DOHH2 (cell line): ENCODE data around the gene OSBPL3.

ENCODE experiments used
- H3F3A ChIP-seq: fragments of 200-600 bp; sonication (generic), shearing (Covaris generic); 2 replicates; pipeline ENCODE4 v1.6.0; 2016; ENCODE audit warnings: antibody characterized with exemption, mild to moderate bottlenecking; ENCODE audit not compliant: control insufficient read depth, insufficient read depth
- H3K27ac ChIP-seq: fragments of 200-600 bp; sonication (generic); 2 replicates; pipeline ENCODE4 v1.5.1; 2014; ENCODE audit warnings: low read depth, mild to moderate bottlenecking, low read length, moderate library complexity
- H3K27me3 ChIP-seq: fragments of 200-600 bp; sonication (generic); 2 replicates; pipeline ENCODE4 v1.6.1; 2014; ENCODE audit warnings: mild to moderate bottlenecking, low read length, mixed read lengths; ENCODE audit not compliant: control insufficient read depth
- H3K36me3 ChIP-seq: fragments of 200-600 bp; sonication (generic); 2 replicates; pipeline ENCODE4 v1.6.1; 2014; ENCODE audit warnings: mild to moderate bottlenecking, low read length, moderate library complexity, mixed read lengths; ENCODE audit not compliant: control insufficient read depth
- H3K4me1 ChIP-seq: fragments of 200-600 bp; sonication (generic); 2 replicates; pipeline ENCODE4 v1.6.1; 2014; ENCODE audit warnings: mild to moderate bottlenecking, low read length, mixed read lengths; ENCODE audit not compliant: control insufficient read depth
- H3K4me2 ChIP-seq: fragments of 200-600 bp; sonication (generic); 2 replicates; pipeline ENCODE4 v1.6.0; 2014; ENCODE audit warnings: mild to moderate bottlenecking, low read length, moderate library complexity
- H3K4me3 ChIP-seq: fragments of 200-600 bp; sonication (generic); 2 replicates; pipeline ENCODE4 v1.5.1; 2014; ENCODE audit warnings: mild to moderate bottlenecking, low read length, mixed read lengths
- H3K79me2 ChIP-seq: fragments of 200-600 bp; sonication (generic); 2 replicates; pipeline ENCODE4 v1.6.1; 2014; ENCODE audit warnings: mild to moderate bottlenecking, low read length, mixed read lengths; ENCODE audit not compliant: control insufficient read depth
- H3K9me2 ChIP-seq: fragments of 200-600 bp; sonication (generic); replicated peaks from 2 replicates; pipeline ENCODE4 v1.6.1; 2014; ENCODE audit warnings: mild to moderate bottlenecking, low read length, mixed read lengths; ENCODE audit not compliant: control insufficient read depth
- H3K9me3 ChIP-seq: fragments of 200-600 bp; sonication (generic); 2 replicates; pipeline ENCODE4 v1.6.1; 2014; ENCODE audit warnings: antibody characterized with exemption, low read length, mixed read lengths; ENCODE audit not compliant: control insufficient read depth, insufficient read depth
- H4K20me1 ChIP-seq: fragments of 200-600 bp; sonication (generic); 2 replicates; pipeline ENCODE4 v1.6.0; 2014; ENCODE audit warnings: low read depth, mild to moderate bottlenecking, antibody characterized with exemption, low read length, moderate library complexity; ENCODE audit not compliant: control insufficient read depth, insufficient read depth
- CTCF ChIP-seq: fragments of 200-600 bp; sonication (generic); IDR thresholded peaks from one replicate; pipeline ENCODE4 v1.5.1; 2014; ENCODE audit warnings: antibody characterized with exemption, mild to moderate bottlenecking, low read depth, low read length; ENCODE audit not compliant: poor library complexity, severe bottlenecking
- EZH2phosphoT487 ChIP-seq: fragments of 200-600 bp; sonication (generic); IDR thresholded peaks from 2 replicates; pipeline ENCODE4 v1.6.1; 2017; ENCODE audit warnings: borderline replicate concordance, mild to moderate bottlenecking, antibody characterized with exemption, low read length, moderate library complexity, mixed read lengths

OSBPL3 gene

GRCh38 chr7:25007668-25008067 lies 27.7 kb upstream of the OSBPL3 start:
- H3K4me2 ChIP-seq: no peak overlapping the region
- H3K79me2 ChIP-seq: no peaks in the 10 kb centered on the region
- TF ChIP-seq CTCF (no peak), EZH2phosphoT487 (no peak)
- no peaks in the 10 kb centered on the region for H4K20me1 ChIP-seq
- H3K36me3 ChIP-seq: no peaks in the 10 kb centered on the region
- H3K27me3 ChIP-seq: no peaks in the 10 kb centered on the region
- no peaks in the 10 kb centered on the region for H3F3A ChIP-seq
- H3K4me1 ChIP-seq: peaks cover 3% of the 10 kb centered on the region; the same call in 1 of the 2 replicates
- no peak overlapping the region for H3K27ac ChIP-seq
- H3K9me2 ChIP-seq: no peaks in the 10 kb centered on the region
- H3K9me3 ChIP-seq: no peaks in the 10 kb centered on the region
- H3K4me3 ChIP-seq: no peak overlapping the region

GRCh38 chr7:25006276-25006675 lies 26.3 kb upstream of the OSBPL3 start:
- no peak overlapping the region for H3K4me2 ChIP-seq
- no peaks in the 10 kb centered on the region for H3F3A ChIP-seq
- no peak for TF ChIP-seq EZH2phosphoT487
- no peak for TF ChIP-seq CTCF
- H4K20me1 ChIP-seq: no peaks in the 10 kb centered on the region
- H3K36me3 ChIP-seq: no peaks in the 10 kb centered on the region
- no peaks in the 10 kb centered on the region for H3K9me2 ChIP-seq
- no peaks in the 10 kb centered on the region for H3K79me2 ChIP-seq
- no peaks in the 10 kb centered on the region; the same call in 1 of the 2 replicates for H3K9me3 ChIP-seq
- no peak overlapping the region for H3K27ac ChIP-seq
- H3K4me1 ChIP-seq: no peaks in the 10 kb centered on the region
- H3K4me3 ChIP-seq: no peak overlapping the region
- no peaks in the 10 kb centered on the region for H3K27me3 ChIP-seq

- Histone ChIP-seq H3K9me3 (no peaks in the 10 kb centered on the region; the same call in 1 of the 2 replicates), H3K79me2 (no peaks in the 10 kb centered on the region), H3K4me3 (no peak overlapping the region), H3K4me2 (no peak overlapping the region), H4K20me1 (no peaks in the 10 kb centered on the region), H3K9me2 (no peaks in the 10 kb centered on the region), H3K4me1 (no peaks in the 10 kb centered on the region), H3K27ac (no peak overlapping the region), H3F3A (no peaks in the 10 kb centered on the region), H3K36me3 (no peaks in the 10 kb centered on the region), H3K27me3 (no peaks in the 10 kb centered on the region)
- TF ChIP-seq EZH2phosphoT487: no peak
- TF ChIP-seq CTCF: no peak
Measured at GRCh38 chr7:25005658-25006057, 25.7 kb upstream of the OSBPL3 start.

- no peaks in the 10 kb centered on the region for H3K79me2 ChIP-seq
- H3K27me3 ChIP-seq: no peaks in the 10 kb centered on the region
- H3K4me3 ChIP-seq: no peak overlapping the region
- no peaks in the 10 kb centered on the region for H3K9me2 ChIP-seq
- no peaks in the 10 kb centered on the region for H3K36me3 ChIP-seq
- no peak overlapping the region for H3K27ac ChIP-seq
- H3F3A ChIP-seq: no peaks in the 10 kb centered on the region
- no peaks in the 10 kb centered on the region for H3K4me1 ChIP-seq
- no peak for TF ChIP-seq EZH2phosphoT487
- no peak for TF ChIP-seq CTCF
- no peaks in the 10 kb centered on the region; the same call in 1 of the 2 replicates for H3K9me3 ChIP-seq
- no peaks in the 10 kb centered on the region for H4K20me1 ChIP-seq
- H3K4me2 ChIP-seq: no peak overlapping the region
Measured at GRCh38 chr7:25002786-25003185, 22.8 kb upstream of the OSBPL3 start.
